22Rv1 (cell line): ENCODE results near the gene TRAP1.

Experiments
- CTCF ChIP-seq: fragments of 450-650 bp; IDR thresholded peaks from 2 replicates; pipeline ENCODE4 v1.5.1; 2017; ENCODE audit warnings: mild to moderate bottlenecking
- ZFX ChIP-seq: fragments of 450-650 bp; IDR thresholded peaks from 2 replicates; pipeline ENCODE4 v1.6.1; 2017; ENCODE audit warnings: antibody characterized with exemption, borderline replicate concordance

DNA sequence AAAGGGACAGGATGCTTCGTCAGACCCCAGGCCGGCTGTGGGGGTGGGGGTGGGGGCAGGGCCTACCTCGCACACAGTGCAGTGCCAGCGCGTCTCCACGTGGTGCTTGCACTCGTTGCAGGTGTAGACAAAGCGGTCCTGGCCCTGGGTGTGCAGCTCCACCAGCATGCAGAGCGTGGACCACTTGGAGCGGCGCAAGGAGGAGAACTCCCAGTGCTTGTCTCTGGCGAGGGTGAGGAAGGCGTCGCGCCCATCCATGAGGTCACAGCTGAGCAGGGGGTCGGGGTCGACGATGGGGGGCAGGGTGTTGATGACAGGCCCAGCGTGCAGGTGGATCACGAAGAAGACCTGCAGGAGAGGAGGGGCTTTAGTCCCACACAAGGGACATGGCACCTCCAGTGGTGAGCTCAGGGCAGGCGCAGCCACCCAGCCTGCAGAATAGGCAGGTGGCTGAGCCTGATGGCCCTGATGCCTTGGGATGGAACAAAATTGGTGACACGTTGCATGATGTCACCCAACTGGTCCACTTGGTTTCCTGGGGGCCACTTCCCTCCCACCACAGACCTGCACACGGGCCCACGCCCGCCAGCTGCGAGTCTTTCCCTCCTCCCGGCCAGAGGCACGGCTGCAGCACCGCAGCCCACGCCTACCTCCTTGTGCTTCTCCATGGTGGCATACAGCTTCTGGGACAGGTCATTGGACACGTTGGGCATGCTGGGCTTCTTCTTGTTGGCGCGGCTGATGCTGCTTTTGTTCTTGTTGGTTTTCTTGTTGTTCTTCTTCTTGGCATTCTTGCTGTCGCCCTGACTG, 14.0 kb upstream of the TRAP1 start:
- TF ChIP-seq CTCF (no peak), ZFX (no peak)
